Activated effector memory CD4-positive, alpha-beta T cell treated with anti-CD3 and anti-CD28 coated beads, Interleukin-2, amount 50 U/mL, for 16 hours (primary cell): ENCODE measurements around the gene GNAZ.

Source experiments
- DNase-seq: peaks from one replicate; pipeline ENCODE4 v3.0.0-alpha.2; 2020

Gene GNAZ

GRCh38 chr22:23079240-23079768, 9.0 kb downstream of the GNAZ start:
- DNase-seq = no peak

DNA sequence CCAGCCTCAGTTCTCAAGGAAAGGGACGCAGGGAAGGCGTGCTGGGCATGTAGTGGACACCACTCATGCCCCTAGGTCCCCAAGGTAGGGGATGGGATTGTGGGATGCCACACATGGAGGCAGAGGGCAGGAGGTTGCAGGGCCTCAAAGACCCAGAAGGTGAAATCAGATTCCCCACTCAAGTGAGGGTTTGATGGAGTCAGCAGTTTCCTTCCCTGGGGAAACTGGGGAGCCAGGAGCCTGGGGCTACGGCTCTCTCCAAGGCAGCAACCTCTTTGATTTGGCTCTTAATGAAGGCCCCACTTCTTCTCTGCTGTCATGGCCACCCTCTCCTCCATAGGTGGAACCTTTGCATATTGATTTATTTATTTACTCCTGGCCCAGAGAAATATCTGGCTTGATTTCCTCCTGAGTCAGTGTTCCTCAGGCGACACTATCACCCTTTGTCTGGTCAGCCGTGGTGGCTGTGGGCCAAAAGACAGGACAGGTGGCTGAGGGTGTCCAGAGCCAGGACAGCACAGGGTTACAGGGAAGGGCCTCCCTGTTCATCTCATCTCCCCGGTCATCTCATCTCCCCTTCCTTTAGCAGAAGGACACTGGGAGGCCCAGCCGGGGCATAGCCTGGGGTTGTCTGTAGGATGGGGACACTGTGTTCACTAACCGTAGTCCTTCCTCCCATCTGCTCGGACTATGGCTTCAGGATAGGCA, 9.6 kb downstream of the GNAZ start:
- DNase-seq = no peak

DNA sequence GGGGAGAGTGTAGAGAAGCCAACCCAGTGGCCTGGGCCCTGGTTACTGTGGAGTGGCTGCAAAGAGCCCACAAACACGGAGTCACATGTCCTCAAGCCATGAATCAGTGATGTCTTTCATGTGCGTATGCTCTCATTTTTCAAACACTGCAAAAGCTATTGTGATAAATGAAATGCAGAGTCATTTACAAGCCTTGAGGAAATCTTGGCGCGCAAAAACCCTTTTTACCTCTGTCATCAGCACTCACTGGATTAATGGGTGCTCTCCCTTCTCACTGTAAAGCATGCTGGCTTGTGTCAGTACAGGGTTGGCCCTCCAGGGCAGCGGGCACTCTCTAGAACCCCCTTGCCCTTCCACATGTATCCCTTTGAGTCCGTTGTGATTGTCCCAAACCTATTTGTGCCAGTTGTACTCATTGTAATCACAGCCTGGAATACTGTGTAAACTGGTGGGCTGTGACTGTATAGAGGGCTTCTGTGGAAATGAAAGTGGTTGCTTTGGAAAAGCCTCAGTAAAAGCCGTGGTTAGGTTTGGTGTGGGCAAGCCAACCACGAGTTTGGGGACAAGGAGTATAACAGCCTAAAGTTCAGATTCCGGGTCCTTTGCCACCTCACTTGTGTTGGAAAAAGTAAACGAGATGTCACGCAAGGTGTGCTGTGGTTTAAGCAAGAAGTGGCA, 10.4 kb downstream of the GNAZ start:
- no peak for DNase-seq

GRCh38 chr22:23082534-23083314, 12.4 kb downstream of the GNAZ start:
- DNase-seq = no peak

- DNase-seq = no peak
Observed at GRCh38 chr22:23083315-23084021, 13.1 kb downstream of the GNAZ start.

DNA sequence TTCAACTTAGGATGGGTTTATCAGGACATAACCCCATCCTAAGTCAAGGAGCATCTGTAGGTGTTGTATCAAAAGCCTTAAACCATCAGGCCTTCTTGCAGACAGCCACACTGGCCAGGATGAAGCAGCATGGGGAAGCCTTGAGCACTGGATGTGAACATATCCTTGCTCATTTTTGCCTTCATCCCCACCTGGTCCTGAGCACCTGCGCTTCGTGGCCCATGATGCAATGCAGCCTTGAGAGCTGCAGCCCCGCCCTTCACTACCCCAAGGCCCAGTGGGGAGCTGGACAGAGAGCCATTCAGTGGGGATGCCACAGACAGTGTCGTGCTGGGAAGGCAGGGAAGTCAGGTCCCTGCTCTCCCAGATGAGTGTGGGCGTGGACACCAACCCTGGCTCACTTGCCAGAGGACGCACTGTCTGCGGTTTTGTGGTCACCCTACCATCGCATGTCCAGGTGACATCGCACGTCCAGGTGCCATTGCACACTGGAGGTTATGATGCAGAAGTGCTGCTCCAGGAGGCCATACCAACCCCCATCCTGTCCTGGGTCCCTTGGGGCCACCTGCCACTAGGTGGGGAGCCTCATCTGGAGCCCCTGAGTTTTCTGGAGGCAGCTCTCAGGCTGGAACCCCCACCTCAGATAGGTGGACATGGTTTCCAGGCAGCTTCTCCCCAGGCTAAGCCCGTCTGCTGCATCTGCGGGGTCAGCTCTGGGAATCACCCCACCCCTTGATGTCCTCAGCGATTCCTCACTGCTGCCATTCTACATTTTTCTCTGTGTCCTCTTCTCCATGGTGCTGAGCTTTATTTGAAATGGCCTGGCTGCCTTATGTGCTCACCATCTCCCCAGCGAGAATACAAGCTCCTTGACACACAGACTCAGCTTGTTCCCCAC, 14.4 kb downstream of the GNAZ start:
- no peak for DNase-seq

GRCh38 chr22:23085351-23085671, 15.0 kb downstream of the GNAZ start:
- no peak for DNase-seq

GRCh38 chr22:23085785-23086184, 15.5 kb downstream of the GNAZ start:
- no peak for DNase-seq

- DNase-seq = no peak
Observed at GRCh38 chr22:23086263-23086662, 15.9 kb downstream of the GNAZ start.

DNA sequence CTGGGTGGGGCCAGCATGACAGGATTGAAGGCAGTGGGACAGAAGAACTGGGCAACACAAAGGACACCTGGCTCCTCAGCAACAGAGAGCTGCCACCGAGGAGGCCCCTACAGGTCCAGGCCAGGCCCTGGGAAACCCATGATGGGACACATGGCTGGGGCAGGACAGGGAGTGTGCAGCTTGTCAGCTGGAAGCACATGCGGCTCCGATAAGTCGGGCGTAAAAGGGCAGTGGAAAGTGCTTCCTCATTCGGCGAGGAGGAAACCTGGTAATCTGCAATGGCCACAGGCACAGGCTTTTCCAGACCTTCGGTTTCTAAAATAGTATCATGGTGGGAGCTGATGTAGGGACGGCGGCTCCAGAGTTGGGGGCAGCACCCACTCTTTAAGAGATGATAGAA, 16.5 kb downstream of the GNAZ start:
- no peak for DNase-seq

GRCh38 chr22:23088199-23088604, 17.9 kb downstream of the GNAZ start:
- DNase-seq = peak; percentile 65

- no peak for DNase-seq
Observed at GRCh38 chr22:23089010-23089409, 18.7 kb downstream of the GNAZ start.

DNA sequence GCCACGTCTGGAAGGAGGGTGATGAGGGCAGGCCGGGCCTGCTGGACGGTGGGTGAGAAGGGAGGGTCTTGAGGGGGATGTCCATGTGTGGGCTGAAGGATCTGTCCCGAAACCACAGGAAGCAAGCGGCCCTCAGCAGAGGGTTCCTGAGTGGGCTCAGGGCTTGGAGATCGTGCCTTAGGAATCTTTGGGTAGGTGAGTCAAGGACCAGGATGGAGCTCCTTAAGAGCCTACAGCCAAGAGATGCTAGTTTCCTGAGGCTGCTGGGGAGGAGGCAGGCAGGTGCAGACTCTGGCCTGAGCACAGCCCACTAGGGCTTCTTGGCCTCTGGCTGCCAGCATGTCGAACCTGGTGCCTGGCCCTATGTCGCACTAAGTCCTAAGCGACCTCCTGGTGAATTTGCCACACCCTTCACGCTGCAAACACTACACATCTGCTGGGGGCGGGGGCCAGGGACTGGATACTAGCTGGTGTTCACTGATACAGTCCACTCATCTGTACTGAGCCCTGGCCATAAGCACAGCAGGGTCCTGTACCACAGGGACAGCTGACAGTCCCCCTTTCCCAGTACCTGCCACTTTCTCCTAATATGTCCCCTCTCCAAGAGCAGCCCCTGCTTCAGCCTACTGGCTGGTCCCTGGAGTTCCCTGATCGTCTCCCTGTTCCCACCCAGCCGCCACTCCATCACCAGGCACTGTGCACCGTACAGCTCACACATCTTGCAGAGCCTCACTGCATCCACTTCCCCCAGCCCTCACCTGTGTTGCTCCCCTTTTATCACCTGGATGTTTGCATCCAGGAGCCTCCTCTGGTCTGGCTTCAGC, 19.5 kb downstream of the GNAZ start:
- no peak for DNase-seq

DNA sequence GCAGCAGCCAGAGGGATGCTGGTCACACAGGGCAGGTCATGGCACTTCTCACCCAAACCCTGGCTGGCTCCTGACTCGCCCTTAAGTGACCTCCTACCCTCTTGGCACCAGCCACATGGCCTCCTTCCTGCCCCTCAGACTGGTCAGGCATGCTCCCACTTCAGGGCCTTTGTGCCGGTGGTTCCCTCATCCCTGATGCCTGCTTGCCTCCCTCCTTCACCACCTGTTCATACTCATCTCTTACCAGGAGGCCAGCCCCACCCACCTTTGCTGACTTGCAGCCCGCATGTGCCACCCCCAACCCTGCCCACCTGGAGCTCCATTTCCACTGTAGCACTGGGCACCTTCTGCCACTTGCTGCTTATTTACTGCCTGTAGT, 20.1 kb downstream of the GNAZ start:
- no peak for DNase-seq

DNA sequence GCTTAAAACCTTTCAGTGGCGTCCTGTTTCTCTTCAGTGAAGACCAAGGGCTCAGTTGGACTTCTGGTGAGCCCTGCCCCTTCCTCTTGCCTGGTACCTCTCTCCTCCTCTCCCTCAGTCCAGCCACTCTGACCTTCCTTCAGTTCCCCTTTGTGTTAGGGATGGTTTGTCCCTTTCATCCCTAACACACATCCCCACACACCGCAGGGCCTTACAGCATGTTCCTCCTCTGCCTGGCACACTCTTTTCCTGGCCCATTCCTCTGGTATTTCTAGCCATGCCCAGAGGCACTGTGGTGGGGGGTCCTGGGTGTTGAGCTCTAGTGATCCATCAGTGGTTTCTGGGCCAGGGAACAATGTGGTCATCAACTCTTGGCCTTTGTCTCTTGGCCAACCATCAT, 21.4 kb downstream of the GNAZ start:
- no peak for DNase-seq

DNA sequence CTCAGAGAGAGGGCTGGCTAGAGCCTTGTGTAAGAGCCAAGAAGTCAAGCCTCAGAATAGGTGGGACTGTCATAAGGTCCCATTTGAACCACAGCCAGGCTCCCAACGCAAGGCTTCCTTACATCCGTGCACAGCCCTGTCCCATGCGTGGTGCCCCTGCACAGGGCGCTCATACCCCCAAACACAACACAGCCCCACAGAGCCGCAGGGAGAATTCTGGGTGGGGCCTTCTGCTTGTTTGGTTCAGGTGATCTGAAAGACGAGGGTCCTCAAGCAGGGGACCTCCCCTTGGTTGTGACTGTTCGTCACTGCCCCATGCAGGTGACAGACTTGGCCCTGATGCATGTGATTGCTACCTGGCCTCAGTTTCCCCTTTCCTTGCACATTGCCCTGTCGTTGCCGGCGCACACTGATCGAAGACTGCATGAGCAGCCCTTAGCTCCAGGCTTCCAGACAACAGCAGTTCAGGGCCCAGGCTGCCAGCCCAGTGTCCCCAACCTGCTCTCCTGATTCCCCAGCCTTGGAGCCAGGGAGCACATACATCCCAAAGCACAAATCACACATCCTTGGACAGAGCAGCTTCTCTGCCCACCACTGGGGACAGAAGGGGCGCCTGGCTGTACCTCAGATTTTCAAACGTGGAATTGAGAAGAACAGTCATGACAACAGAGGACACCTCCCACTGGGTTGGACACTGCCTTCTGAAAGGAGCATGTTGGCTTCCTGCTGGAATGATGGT, 22.1 kb downstream of the GNAZ start:
- no peak for DNase-seq

GRCh38 chr22:23093051-23093788, 22.9 kb downstream of the GNAZ start:
- no peak for DNase-seq

GRCh38 chr22:23094260-23094659, 23.9 kb downstream of the GNAZ start:
- DNase-seq = no peak
